Activated naive CD4-positive, alpha-beta T cell treated with anti-CD3 and anti-CD28 coated beads, Interleukin-2, amount 50 U/mL, for 16 hours (primary cell): ENCODE measurements around the gene OCSTAMP.

ENCODE experiments used
- DNase-seq: peaks from one replicate; pipeline ENCODE4 v3.0.0-alpha.2; 2020

The OCSTAMP gene

GRCh38 chr20:46573234-46573633 is 22.8 kb upstream of the OCSTAMP start:
- no peak for DNase-seq

GRCh38 chr20:46572790-46573189 is 22.3 kb upstream of the OCSTAMP start:
- no peak for DNase-seq

- DNase-seq: no peak
Measured at GRCh38 chr20:46572153-46572552, 21.7 kb upstream of the OCSTAMP start.

- no peak for DNase-seq
Measured at GRCh38 chr20:46571418-46571817, 21.0 kb upstream of the OCSTAMP start.

- no peak for DNase-seq
Measured at GRCh38 chr20:46570956-46571355, 20.5 kb upstream of the OCSTAMP start.

- DNase-seq: no peak
Measured at GRCh38 chr20:46569961-46570360, 19.5 kb upstream of the OCSTAMP start.

GRCh38 chr20:46568570-46569129 is 18.2 kb upstream of the OCSTAMP start:
- no peak for DNase-seq

GRCh38 chr20:46566125-46566524 is 15.7 kb upstream of the OCSTAMP start:
- no peak for DNase-seq

- no peak for DNase-seq
Measured at GRCh38 chr20:46564241-46564957, 13.9 kb upstream of the OCSTAMP start.

GRCh38 chr20:46563860-46564221 is 13.4 kb upstream of the OCSTAMP start:
- no peak for DNase-seq

- DNase-seq: no peak
Measured at GRCh38 chr20:46563170-46563859, 12.9 kb upstream of the OCSTAMP start.

- DNase-seq: peak; percentile 58
Measured at GRCh38 chr20:46562373-46563169, 12.1 kb upstream of the OCSTAMP start.

- DNase-seq: no peak
Measured at GRCh38 chr20:46562009-46562372, 11.5 kb upstream of the OCSTAMP start.

- DNase-seq: no peak
Measured at GRCh38 chr20:46559685-46560440, 9.4 kb upstream of the OCSTAMP start.

- no peak for DNase-seq
Measured at GRCh38 chr20:46559001-46559400, 8.5 kb upstream of the OCSTAMP start.

- peak; percentile 25 for DNase-seq
Measured at GRCh38 chr20:46558511-46558959, 8.1 kb upstream of the OCSTAMP start.

GRCh38 chr20:46557231-46557956 is 6.9 kb upstream of the OCSTAMP start:
- no peak for DNase-seq

GRCh38 chr20:46555370-46555956 is 5.0 kb upstream of the OCSTAMP start:
- DNase-seq: no peak

- no peak for DNase-seq
Measured at GRCh38 chr20:46554828-46555227, 4.4 kb upstream of the OCSTAMP start.

GRCh38 chr20:46553926-46554325 is 3.5 kb upstream of the OCSTAMP start:
- DNase-seq: no peak
